GM10266 (cell line): Measurements from ENCODE around the gene ASB9.
"Not testable (repeated sequence)": the region's sequence is repeated elsewhere in the genome, so short reads cannot be mapped to it uniquely, and the experiment has no call there.

Experiments used
- DNase-seq: peaks from one replicate; pipeline ENCODE4 v3.0.0; 2012; ENCODE audit errors: extremely low spot score
- CTCF ChIP-seq: IDR thresholded peaks from 2 replicates; pipeline ENCODE4 v1.5.1; 2012; ENCODE audit warnings: mild to moderate bottlenecking, low read depth; ENCODE audit not compliant: control insufficient read depth, insufficient read depth; ENCODE audit errors: missing control alignments

The ASB9 gene

GRCh38 chrX:15206306-15206705, 63.6 kb downstream of the ASB9 start:
- no peak for DNase-seq
- TF ChIP-seq CTCF: no peak

- no peak for TF ChIP-seq CTCF
- peak; percentile 16 for DNase-seq
Observed at GRCh38 chrX:15204130-15204751, 65.6 kb downstream of the ASB9 start.

- no peak for TF ChIP-seq CTCF
- no peak for DNase-seq
Observed at GRCh38 chrX:15203694-15204093, 66.2 kb downstream of the ASB9 start.

GRCh38 chrX:15202454-15203177, 67.3 kb downstream of the ASB9 start:
- DNase-seq: no peak
- no peak for TF ChIP-seq CTCF

GRCh38 chrX:15200871-15201270, 69.0 kb downstream of the ASB9 start:
- no peak for DNase-seq
- TF ChIP-seq CTCF: no peak

- DNase-seq: not testable (repeated sequence)
Observed at GRCh38 chrX:15198608-15199202, 71.2 kb downstream of the ASB9 start.

GRCh38 chrX:15194146-15194545, 75.7 kb downstream of the ASB9 start:
- DNase-seq: no peak

More at GRCh38 chrX:15194146-15194545, 75.7 kb downstream of the ASB9 start:
- TF ChIP-seq CTCF: no peak
